IPS-15b (cell line): Measurements from ENCODE around the gene HMGA1.
"Not testable (repeated sequence)": the region's sequence is repeated elsewhere in the genome, so short reads cannot be mapped to it uniquely, and the experiment has no call there.

ENCODE experiments used
- H3K27me3 ChIP-seq: one replicate; pipeline ENCODE4 v1.6.1; 2013; ENCODE audit warnings: low read length; ENCODE audit not compliant: control insufficient read depth, insufficient read depth
- H3K36me3 ChIP-seq: one replicate; pipeline ENCODE4 v1.6.1; 2013; ENCODE audit warnings: low read length; ENCODE audit not compliant: control insufficient read depth, insufficient read depth
- H3K4me1 ChIP-seq: one replicate; pipeline ENCODE4 v1.6.1; 2013; ENCODE audit warnings: mild to moderate bottlenecking, low read length; ENCODE audit not compliant: control insufficient read depth, insufficient read depth
- H3K4me3 ChIP-seq: one replicate; pipeline ENCODE4 v1.5.1; 2013; ENCODE audit warnings: low read depth, low read length
- H3K9ac ChIP-seq: one replicate; pipeline ENCODE4 v1.6.1; 2013; ENCODE audit warnings: low read depth, mild to moderate bottlenecking, low read length
- H3K9me3 ChIP-seq: one replicate; pipeline ENCODE4 v1.6.1; 2013; ENCODE audit warnings: mild to moderate bottlenecking, low read length; ENCODE audit not compliant: control insufficient read depth, insufficient read depth

HMGA1 gene

GRCh38 chr6:34259529-34260069, 22.9 kb downstream of the HMGA1 start:
- Histone ChIP-seq H3K9ac (no peak overlapping the region), H3K36me3 (no peaks in the 10 kb centered on the region), H3K9me3 (no peaks in the 10 kb centered on the region), H3K27me3 (no peaks in the 10 kb centered on the region), H3K4me3 (no peak overlapping the region), H3K4me1 (no peaks in the 10 kb centered on the region)

- no peaks in the 10 kb centered on the region for H3K27me3 ChIP-seq
- H3K4me3 ChIP-seq, result no peak overlapping the region
- H3K9ac ChIP-seq, result no peak overlapping the region
- H3K4me1 ChIP-seq, result no peaks in the 10 kb centered on the region
- H3K9me3 ChIP-seq, result no peaks in the 10 kb centered on the region
- no peaks in the 10 kb centered on the region for H3K36me3 ChIP-seq
These were observed 24.0 kb downstream of the HMGA1 start for GRCh38 chr6:34260576-34261267.

GRCh38 chr6:34263484-34263883, 26.8 kb downstream of the HMGA1 start:
- H3K36me3 ChIP-seq, H3K9ac ChIP-seq, H3K4me3 ChIP-seq, H3K27me3 ChIP-seq, H3K9me3 ChIP-seq, H3K4me1 ChIP-seq: not testable (repeated sequence)

- no peaks in the 10 kb centered on the region for H3K27me3 ChIP-seq
- H3K4me3 ChIP-seq, result no peak overlapping the region
- H3K36me3 ChIP-seq, result no peaks in the 10 kb centered on the region
- H3K9ac ChIP-seq, result no peak overlapping the region
- H3K9me3 ChIP-seq, result no peaks in the 10 kb centered on the region
- H3K4me1 ChIP-seq, result peaks cover 3% of the 10 kb centered on the region
These were observed 31.1 kb downstream of the HMGA1 start for GRCh38 chr6:34267746-34268145.

- not testable (repeated sequence) for H3K27me3 ChIP-seq, H3K9ac ChIP-seq, H3K4me3 ChIP-seq, H3K36me3 ChIP-seq, H3K4me1 ChIP-seq, H3K9me3 ChIP-seq
These were observed 32.5 kb downstream of the HMGA1 start for GRCh38 chr6:34269132-34269531.

GRCh38 chr6:34269658-34270341, 33.1 kb downstream of the HMGA1 start:
- H3K9me3 ChIP-seq, H3K36me3 ChIP-seq, H3K4me1 ChIP-seq, H3K4me3 ChIP-seq, H3K9ac ChIP-seq, H3K27me3 ChIP-seq: not testable (repeated sequence)

GRCh38 chr6:34272013-34272926, 35.6 kb downstream of the HMGA1 start:
- H3K36me3 ChIP-seq, result no peaks in the 10 kb centered on the region
- no peaks in the 10 kb centered on the region for H3K9me3 ChIP-seq
- no peaks in the 10 kb centered on the region for H3K27me3 ChIP-seq
- no peak overlapping the region for H3K4me3 ChIP-seq
- no peak overlapping the region for H3K9ac ChIP-seq
- peaks cover 3% of the 10 kb centered on the region for H3K4me1 ChIP-seq

- Histone ChIP-seq H3K27me3 (no peaks in the 10 kb centered on the region), H3K4me3 (no peak overlapping the region), H3K9me3 (no peaks in the 10 kb centered on the region), H3K4me1 (peaks cover 3% of the 10 kb centered on the region), H3K9ac (no peak overlapping the region), H3K36me3 (no peaks in the 10 kb centered on the region)
These were observed 36.7 kb downstream of the HMGA1 start for GRCh38 chr6:34273242-34273805.

- H3K36me3 ChIP-seq, result no peaks in the 10 kb centered on the region
- H3K9ac ChIP-seq, result no peak overlapping the region
- peaks cover 3% of the 10 kb centered on the region for H3K4me1 ChIP-seq
- H3K4me3 ChIP-seq, result no peak overlapping the region
- no peaks in the 10 kb centered on the region for H3K27me3 ChIP-seq
- no peaks in the 10 kb centered on the region for H3K9me3 ChIP-seq
These were observed 37.5 kb downstream of the HMGA1 start for GRCh38 chr6:34274129-34274528.

GRCh38 chr6:34275128-34275804, 38.6 kb downstream of the HMGA1 start:
- H3K4me1 ChIP-seq, result peaks cover 3% of the 10 kb centered on the region

GRCh38 chr6:34276191-34276590, 39.5 kb downstream of the HMGA1 start:
- H3K9ac ChIP-seq, result no peak overlapping the region
- H3K27me3 ChIP-seq, result no peaks in the 10 kb centered on the region
- H3K4me1 ChIP-seq, result peaks cover 3% of the 10 kb centered on the region
- H3K9me3 ChIP-seq, result no peaks in the 10 kb centered on the region
- no peak overlapping the region for H3K4me3 ChIP-seq
- no peaks in the 10 kb centered on the region for H3K36me3 ChIP-seq

More at GRCh38 chr6:34275128-34275804, 38.6 kb downstream of the HMGA1 start:
- Histone ChIP-seq H3K9me3 (no peaks in the 10 kb centered on the region), H3K9ac (no peak overlapping the region), H3K4me3 (no peak overlapping the region), H3K27me3 (no peaks in the 10 kb centered on the region), H3K36me3 (no peaks in the 10 kb centered on the region)
